C4-2B (cell line): ENCODE measurements around the gene HIRIP3.

Experiments
- CTCF ChIP-seq: fragments of 450-650 bp; conservative IDR thresholded peaks from 2 replicates; pipeline ENCODE4 v1.5.1; 2017; ENCODE audit warnings: mild to moderate bottlenecking
- ZFX ChIP-seq: fragments of 450-650 bp; IDR thresholded peaks from 2 replicates; pipeline ENCODE4 v1.6.1; 2017

GRCh38 chr16:29974291-29975133 is 20.9 kb downstream of the HIRIP3 start:
- TF ChIP-seq ZFX (no peak), CTCF (no peak)
